CD8-positive, alpha-beta memory T cell (primary cell): ENCODE results near the gene STAT5B. TPM values are rescaled to one million over a fixed set of nuclear protein-coding genes. Genes with fewer than 3 reads are reported as not detected.
"Not testable (repeated sequence)": the region's sequence is repeated elsewhere in the genome, so short reads cannot be mapped to it uniquely, and the experiment has no call there.

Experiments used
- CTCF ChIA-PET: fragments of 350-600 bp; sonication (Branson Sonifier 250); formaldehyde crosslinking; loops from one replicate; lab custom pipeline; 2021; ENCODE audit warnings: antibody characterized with exemption; lab: Charles Lee
- POLR2A ChIA-PET: fragments of 350-600 bp; sonication (Branson Sonifier 250); formaldehyde crosslinking; loops from one replicate; lab custom pipeline; 2021; ENCODE audit warnings: antibody characterized with exemption; lab: Charles Lee
- DNase-seq, 5 donors: peaks; one replicate each; pipeline versions ENCODE4 v3.0.0 to v3.0.0-alpha.2; 2020 to 2022; ENCODE audit warnings: mixed read lengths in 1 of 5
- H3K27ac ChIP-seq: one replicate; pipeline ENCODE4 v1.7.0; 2013; ENCODE audit warnings: low read depth, mild to moderate bottlenecking, low read length, moderate library complexity
- H3K27me3 ChIP-seq: 2 replicates; pipeline ENCODE4 v1.7.0; 2013; ENCODE audit warnings: low read length, mild to moderate bottlenecking; ENCODE audit not compliant: insufficient read depth, poor library complexity, severe bottlenecking
- H3K36me3 ChIP-seq: 2 replicates; pipeline ENCODE4 v1.7.0; 2013; ENCODE audit warnings: mild to moderate bottlenecking, low read length, moderate library complexity; ENCODE audit not compliant: insufficient read depth
- H3K4me1 ChIP-seq: 2 replicates; pipeline ENCODE4 v1.7.0; 2013; ENCODE audit warnings: mild to moderate bottlenecking, low read length, moderate library complexity; ENCODE audit not compliant: insufficient read depth
- H3K4me3 ChIP-seq: 2 replicates; pipeline ENCODE4 v1.7.0; 2013; ENCODE audit warnings: mild to moderate bottlenecking, low read length
- H3K9me3 ChIP-seq: 2 replicates; pipeline ENCODE4 v1.7.0; 2013; ENCODE audit warnings: mild to moderate bottlenecking, low read length
- H3K27ac Mint-ChIP-seq, 8 donors: one replicate each; pipeline ENCODE4 v1.8.0; 2020 to 2021; ENCODE audit warnings: mixed read lengths in 8 of 8, mild to moderate bottlenecking in 6 of 8, inconsistent platforms in 3 of 8, moderate library complexity in 3 of 8
- H3K27me3 Mint-ChIP-seq, 2 donors: one replicate each; pipeline ENCODE4 v1.8.0; 2020 to 2021; ENCODE audit warnings: mixed read lengths in 2 of 2, mild to moderate bottlenecking in 1 of 2, moderate library complexity in 1 of 2
- H3K36me3 Mint-ChIP-seq, 3 donors: one replicate each; pipeline ENCODE4 v1.8.0; 2020 to 2021; ENCODE audit warnings: mixed read lengths in 3 of 3, inconsistent platforms in 1 of 3, mild to moderate bottlenecking in 1 of 3
- H3K4me1 Mint-ChIP-seq, 3 donors: one replicate each; pipeline ENCODE4 v1.8.0; 2020 to 2021; ENCODE audit warnings: mixed read lengths in 3 of 3, inconsistent platforms in 1 of 3, mild to moderate bottlenecking in 1 of 3
- H3K4me3 Mint-ChIP-seq, 7 donors: one replicate each; pipeline ENCODE4 v1.8.0; 2020 to 2021; ENCODE audit warnings: mixed read lengths in 7 of 7, mild to moderate bottlenecking in 6 of 7, moderate library complexity in 4 of 7, inconsistent platforms in 2 of 7
- H3K9me3 Mint-ChIP-seq, 5 donors: one replicate each; pipeline ENCODE4 v1.8.0; 2020 to 2022; ENCODE audit warnings: mixed read lengths in 5 of 5, mild to moderate bottlenecking in 3 of 5, moderate library complexity in 2 of 5, inconsistent platforms in 1 of 5
- polyA plus RNA-seq: library from polyadenylated mRNA; unstranded; fragments of 300-500 nt; fragmentation: Illumina TruSeq; gene quantifications from one replicate; pipeline ENCODE4 v1.2.3, GENCODE V29; 2021
- total RNA-seq, 2 experiments: library from RNA; stranded (reverse); gene quantifications; one replicate each; pipeline ENCODE4 v1.2.3, GENCODE V29; 2021

Gene STAT5B
- total and polyA plus RNA-seq, 3 experiments from 2014 or later = 108 to 132 (median 124) TPM

GRCh38 chr17:42240863-42241262, 35.3 kb downstream of the STAT5B start:
- H3K27me3 ChIP-seq, DNase-seq, H3K9me3 Mint-ChIP-seq, H3K4me1 ChIP-seq, H3K36me3 ChIP-seq, POLR2A ChIA-PET, H3K4me3 Mint-ChIP-seq, H3K4me3 ChIP-seq, H3K27me3 Mint-ChIP-seq, H3K27ac ChIP-seq, H3K9me3 ChIP-seq, H3K36me3 Mint-ChIP-seq: not testable (repeated sequence)
- peaks cover 41 to 61% (median 52%) of the 10 kb centered on the region in 3 donors for H3K4me1 Mint-ChIP-seq
- peak overlapping the region in 6 of 8 donors; percentile 5 to 88 (median 38) for H3K27ac Mint-ChIP-seq
- CTCF ChIA-PET = interaction anchor here (2.1 kb wide), 1 partner anchor 72 kb away, joined by 4 read pairs; no protein-coding TSS in a partner anchor

GRCh38 chr17:42240201-42240600, 36.0 kb downstream of the STAT5B start:
- H3K4me3 ChIP-seq = no peak overlapping the region
- Mint-ChIP-seq H3K27me3 (peaks cover 0 to 3% of the 10 kb centered on the region in 2 donors), H3K4me3 (no peak overlapping the region), H3K27ac (peak overlapping the region in 4 of 8 donors; percentile 20 to 80 (median 28)), H3K9me3 (no peaks in the 10 kb centered on the region), H3K36me3 (peaks cover 0 to 9% (median 0%) of the 10 kb centered on the region in 3 donors), H3K4me1 (peaks cover 42 to 64% (median 49%) of the 10 kb centered on the region in 3 donors)
- ChIA-PET CTCF (interaction anchor here (2.1 kb wide), 1 partner anchor 72 kb away, joined by 4 read pairs; no protein-coding TSS in a partner anchor), POLR2A (no interaction called here)
- no peaks in the 10 kb centered on the region for H3K36me3 ChIP-seq
- no peaks in the 10 kb centered on the region for H3K27me3 ChIP-seq
- H3K4me1 ChIP-seq = no peaks in the 10 kb centered on the region
- no peak overlapping the region for H3K27ac ChIP-seq
- no peak for DNase-seq
- H3K9me3 ChIP-seq = no peaks in the 10 kb centered on the region

- H3K27me3 ChIP-seq, H3K4me1 ChIP-seq, POLR2A ChIA-PET, H3K9me3 Mint-ChIP-seq, H3K27ac ChIP-seq, H3K4me3 ChIP-seq, H3K36me3 ChIP-seq, H3K9me3 ChIP-seq, DNase-seq, H3K27me3 Mint-ChIP-seq: not testable (repeated sequence)
- peak overlapping the region in 1 of 7 donors; percentile 65 for H3K4me3 Mint-ChIP-seq
- CTCF ChIA-PET = interaction anchor here (2.1 kb wide), 1 partner anchor 73 kb away, joined by 4 read pairs; no protein-coding TSS in a partner anchor
- H3K4me1 Mint-ChIP-seq = peaks cover 48 to 68% (median 54%) of the 10 kb centered on the region in 3 donors
- peak overlapping the region in 2 of 8 donors; percentile 11 to 77 for H3K27ac Mint-ChIP-seq
- peaks cover 0 to 11% (median 0%) of the 10 kb centered on the region in 3 donors for H3K36me3 Mint-ChIP-seq
Measured at GRCh38 chr17:42239576-42239975, 36.6 kb downstream of the STAT5B start.

- peaks cover 40 to 67% (median 52%) of the 10 kb centered on the region in 3 donors for H3K4me1 Mint-ChIP-seq
- no peaks in the 10 kb centered on the region for H3K27me3 Mint-ChIP-seq
- H3K36me3 ChIP-seq = no peaks in the 10 kb centered on the region
- ChIA-PET CTCF (interaction anchor here (0.6 kb wide), 1 partner anchor 14 kb away, joined by 3 read pairs; no protein-coding TSS in a partner anchor), POLR2A (no interaction called here)
- no peak overlapping the region for H3K4me3 ChIP-seq
- no peaks in the 10 kb centered on the region for H3K9me3 Mint-ChIP-seq
- no peak for DNase-seq
- H3K27ac Mint-ChIP-seq = peak overlapping the region in 5 of 8 donors; percentile 26 to 71 (median 57)
- H3K27me3 ChIP-seq = no peaks in the 10 kb centered on the region
- no peaks in the 10 kb centered on the region for H3K4me1 ChIP-seq
- no peak overlapping the region for H3K27ac ChIP-seq
- H3K4me3 Mint-ChIP-seq = no peak overlapping the region
- H3K36me3 Mint-ChIP-seq = peaks cover 0 to 10% (median 0%) of the 10 kb centered on the region in 3 donors
- H3K9me3 ChIP-seq = no peaks in the 10 kb centered on the region
Measured at GRCh38 chr17:42236760-42237159, 39.4 kb downstream of the STAT5B start.

- Histone ChIP-seq H3K27ac (no peak overlapping the region), H3K4me3 (no peak overlapping the region), H3K36me3 (no peaks in the 10 kb centered on the region), H3K4me1 (no peaks in the 10 kb centered on the region), H3K9me3 (no peaks in the 10 kb centered on the region), H3K27me3 (no peaks in the 10 kb centered on the region)
- Mint-ChIP-seq H3K9me3 (no peaks in the 10 kb centered on the region), H3K36me3 (peaks cover 0 to 23% (median 0%) of the 10 kb centered on the region in 3 donors), H3K27me3 (no peaks in the 10 kb centered on the region), H3K27ac (peak overlapping the region in 6 of 8 donors; percentile 3 to 91 (median 35)), H3K4me3 (peak overlapping the region in 1 of 7 donors; percentile 9), H3K4me1 (peaks cover 34 to 57% (median 46%) of the 10 kb centered on the region in 3 donors)
- DNase-seq = no peak
- POLR2A ChIA-PET = no interaction called here
- CTCF ChIA-PET = no interaction called here
Measured at GRCh38 chr17:42233994-42234393, 42.2 kb downstream of the STAT5B start.

GRCh38 chr17:42233156-42233555, 43.0 kb downstream of the STAT5B start:
- H3K4me3 ChIP-seq = no peak overlapping the region
- Mint-ChIP-seq H3K27me3 (no peaks in the 10 kb centered on the region), H3K9me3 (no peaks in the 10 kb centered on the region), H3K4me3 (no peak overlapping the region), H3K27ac (peak overlapping the region in 3 of 8 donors; percentile 41 to 50 (median 50)), H3K4me1 (peaks cover 37 to 57% (median 49%) of the 10 kb centered on the region in 3 donors), H3K36me3 (peaks cover 0 to 31% (median 3%) of the 10 kb centered on the region in 3 donors)
- POLR2A ChIA-PET = interaction anchor here (0.7 kb wide), 1 partner anchor 15 kb away, joined by 3 read pairs; no protein-coding TSS in a partner anchor
- no peak for DNase-seq
- no peaks in the 10 kb centered on the region for H3K9me3 ChIP-seq
- H3K36me3 ChIP-seq = no peaks in the 10 kb centered on the region
- H3K4me1 ChIP-seq = no peaks in the 10 kb centered on the region
- CTCF ChIA-PET = no interaction called here
- H3K27ac ChIP-seq = no peak overlapping the region
- H3K27me3 ChIP-seq = no peaks in the 10 kb centered on the region

- Mint-ChIP-seq H3K27me3 (no peaks in the 10 kb centered on the region), H3K27ac (peak overlapping the region in 7 of 8 donors; percentile 1 to 66 (median 34)), H3K4me1 (peaks cover 24 to 42% (median 38%) of the 10 kb centered on the region in 3 donors), H3K36me3 (peaks cover 0 to 47% (median 3%) of the 10 kb centered on the region in 3 donors), H3K4me3 (peak overlapping the region in 1 of 7 donors; percentile 65), H3K9me3 (no peaks in the 10 kb centered on the region)
- no peaks in the 10 kb centered on the region for H3K4me1 ChIP-seq
- no peaks in the 10 kb centered on the region for H3K27me3 ChIP-seq
- no peak overlapping the region for H3K27ac ChIP-seq
- H3K36me3 ChIP-seq = no peaks in the 10 kb centered on the region
- H3K4me3 ChIP-seq = no peak overlapping the region
- H3K9me3 ChIP-seq = no peaks in the 10 kb centered on the region
- DNase-seq = no peak
- POLR2A ChIA-PET = no interaction called here
- CTCF ChIA-PET = interaction anchor here (0.7 to 1.1 kb wide), 2 partner anchors 82 to 1747 kb away, joined by 3 read pairs; no protein-coding TSS in a partner anchor
Measured at GRCh38 chr17:42230225-42230624, 46.0 kb downstream of the STAT5B start.

GRCh38 chr17:42227849-42228700, 48.1 kb downstream of the STAT5B start:
- Mint-ChIP-seq H3K4me3 (no peak overlapping the region), H3K27ac (peak overlapping the region in 7 of 8 donors; percentile 6 to 87 (median 23)), H3K4me1 (peaks cover 9 to 25% (median 20%) of the 10 kb centered on the region in 3 donors), H3K36me3 (peaks cover 0 to 65% (median 6%) of the 10 kb centered on the region in 3 donors), H3K27me3 (peaks cover 0 to 2% of the 10 kb centered on the region in 2 donors), H3K9me3 (no peaks in the 10 kb centered on the region)
- CTCF ChIA-PET = no interaction called here
- Histone ChIP-seq H3K9me3 (no peaks in the 10 kb centered on the region), H3K36me3 (peaks cover 9% of the 10 kb centered on the region), H3K4me3 (no peak overlapping the region), H3K27me3 (no peaks in the 10 kb centered on the region), H3K27ac (no peak overlapping the region), H3K4me1 (no peaks in the 10 kb centered on the region)
- DNase-seq = no peak
- POLR2A ChIA-PET = no interaction called here
